GM19463 (cell line): ENCODE results near the gene TBC1D21.

Experiments used
- ATAC-seq: cut with Tn5 transposase; IDR thresholded peaks from one replicate; pipeline ENCODE4 v1.9.1; 2021; ENCODE audit warnings: mild to moderate bottlenecking, moderate library complexity; ENCODE audit not compliant: unreplicated experiment

The TBC1D21 gene

DNA sequence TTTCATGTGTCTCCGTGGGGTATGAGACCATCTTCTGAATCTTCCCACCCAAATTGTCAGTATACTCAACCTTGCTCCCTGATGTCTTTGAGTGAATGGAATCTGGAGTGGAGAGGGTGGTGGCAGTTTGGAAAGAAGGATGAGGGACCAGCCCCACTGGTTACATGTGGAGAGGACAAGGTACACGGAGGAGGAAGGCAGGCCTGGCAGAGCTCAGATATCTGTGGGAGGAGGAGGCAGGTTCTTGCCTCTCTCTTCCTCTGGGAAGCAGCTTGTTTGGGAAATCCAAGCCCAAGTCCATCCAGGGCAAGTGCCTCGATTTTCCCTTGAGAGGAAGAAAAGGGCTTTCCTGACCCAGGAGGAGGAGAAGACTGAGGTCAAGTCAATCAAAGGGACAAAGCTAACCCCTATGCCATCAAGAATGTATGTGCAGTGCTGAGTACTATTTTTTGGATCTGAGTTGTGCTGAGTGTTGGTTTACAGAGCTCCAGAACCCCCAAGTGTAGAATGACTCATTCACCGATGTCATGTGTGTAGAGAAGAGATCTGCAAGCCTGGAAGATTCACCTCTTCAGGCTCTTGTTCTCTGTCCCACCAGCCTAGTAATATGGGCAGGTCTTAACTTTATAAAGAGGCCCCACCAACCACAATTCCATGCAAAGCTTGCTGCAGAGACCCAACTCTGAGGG is 33.1 kb downstream of the TBC1D21 start:
- ATAC-seq: no peak

DNA sequence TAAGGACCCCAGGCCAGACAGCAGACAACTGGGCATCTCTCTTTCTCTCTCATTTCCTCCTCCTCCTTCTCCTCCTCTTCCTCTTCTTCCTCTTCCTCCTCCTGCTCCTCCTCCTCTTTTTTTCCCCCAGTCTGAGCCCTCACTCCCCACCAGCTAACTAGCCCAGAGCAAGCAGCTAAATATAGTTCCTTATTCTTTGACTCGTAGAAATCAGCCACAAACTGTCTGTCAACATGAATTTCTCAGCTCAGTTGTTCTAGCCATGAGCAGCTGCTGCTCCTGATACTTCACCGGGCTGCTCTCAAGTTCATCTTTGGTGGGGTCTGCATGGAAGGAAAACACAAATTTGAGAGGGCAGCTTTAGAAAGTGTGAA is 33.7 kb downstream of the TBC1D21 start:
- ATAC-seq: no peak

DNA sequence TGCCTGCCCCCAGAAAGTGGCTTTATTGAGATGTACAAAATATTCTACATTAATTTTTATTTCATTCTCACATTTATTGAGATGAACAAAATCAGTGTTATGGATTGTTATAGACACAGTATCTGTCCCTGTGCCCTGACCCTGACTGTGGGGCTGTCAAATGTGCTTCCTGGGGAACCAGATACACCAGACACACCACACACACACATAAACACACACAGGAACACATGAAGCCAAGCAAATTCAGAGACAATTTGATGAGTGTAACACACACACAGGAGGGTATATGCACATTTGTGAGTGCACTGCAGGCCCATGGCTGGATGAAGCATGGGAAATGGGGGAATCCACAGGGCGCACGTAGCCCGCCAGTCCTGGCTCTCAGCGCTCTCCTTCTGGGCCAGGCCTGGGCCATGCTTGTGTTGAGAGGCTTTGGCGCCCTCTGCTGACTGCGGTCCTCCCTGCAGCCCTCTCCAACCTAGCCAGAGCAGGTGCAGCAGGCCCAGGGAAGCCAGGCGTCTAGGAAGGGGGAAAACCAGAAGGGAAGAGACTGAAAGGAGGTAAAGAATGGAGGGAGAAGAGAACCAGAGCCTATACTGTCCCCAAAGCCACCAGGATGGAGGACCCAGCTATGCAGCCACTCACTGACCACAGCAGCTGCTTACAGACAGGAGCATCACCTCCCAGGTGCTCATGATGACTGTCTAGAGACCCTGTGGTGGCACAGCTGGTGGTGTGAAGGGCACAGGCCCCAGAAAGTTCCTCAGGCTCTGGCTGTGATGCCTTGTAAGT is 34.9 kb downstream of the TBC1D21 start:
- ATAC-seq: no peak

- ATAC-seq: no peak
Observed at GRCh38 chr15:73908822-73909122, 35.4 kb downstream of the TBC1D21 start.

GRCh38 chr15:73909651-73910050 is 36.3 kb downstream of the TBC1D21 start:
- ATAC-seq: no peak

DNA sequence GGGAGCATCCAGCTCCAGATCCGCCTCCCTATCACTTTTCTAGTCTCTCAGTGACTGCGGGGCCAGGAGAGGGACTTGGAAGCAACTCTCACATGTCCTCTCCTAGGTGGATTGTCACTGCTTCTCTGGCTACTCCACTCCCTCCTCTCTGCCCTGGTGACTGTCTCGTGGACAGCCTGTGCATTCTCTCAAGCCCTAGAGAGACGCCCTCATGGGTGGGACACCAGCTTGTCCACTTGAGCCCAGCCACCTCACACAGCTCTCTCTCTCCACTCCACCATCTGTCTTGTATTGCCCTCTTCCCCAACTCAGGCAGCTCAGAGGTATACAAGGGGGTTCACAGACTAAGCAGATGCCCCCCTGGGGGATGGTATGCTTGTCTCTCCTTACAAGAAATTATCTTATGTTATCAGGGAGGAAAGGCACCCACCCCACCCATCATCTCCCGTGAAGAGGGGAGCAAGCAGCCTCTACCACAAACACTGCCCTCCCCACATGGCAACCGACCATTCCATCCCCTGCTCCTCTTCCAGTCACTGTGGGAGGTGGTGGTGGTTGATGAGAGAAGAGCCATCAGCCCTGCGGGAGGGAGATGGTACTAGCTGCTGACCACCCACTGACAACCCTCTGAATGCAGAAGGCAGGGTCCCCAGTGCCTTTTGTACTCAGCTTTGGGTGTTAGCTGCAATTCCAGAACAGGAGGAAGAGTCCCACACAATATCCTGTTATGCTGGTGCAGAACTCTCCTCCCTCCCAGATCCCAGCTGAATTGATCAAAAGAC is 37.3 kb downstream of the TBC1D21 start:
- ATAC-seq: no peak

- no peak for ATAC-seq
Observed at GRCh38 chr15:73912030-73912596, 38.7 kb downstream of the TBC1D21 start.

DNA sequence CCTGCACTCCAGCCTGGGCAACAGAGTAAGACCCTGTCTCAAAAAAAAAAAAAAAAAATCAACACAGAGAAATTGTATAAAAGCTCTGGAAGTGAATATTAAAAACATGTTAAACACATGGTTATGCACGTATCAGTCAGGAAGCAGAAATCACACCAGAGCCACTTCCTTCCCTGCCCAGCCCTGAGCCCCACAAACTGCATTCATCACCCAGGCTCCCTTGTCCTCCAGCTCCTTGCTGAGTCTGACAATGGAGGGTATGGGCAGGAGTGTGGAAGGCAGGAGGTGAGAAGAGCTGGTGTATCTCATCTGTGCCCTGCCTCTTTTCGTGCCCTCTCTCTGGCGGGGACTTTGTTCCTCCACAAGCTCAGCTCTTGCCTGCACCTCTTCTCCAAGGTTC is 40.8 kb downstream of the TBC1D21 start:
- ATAC-seq: no peak

DNA sequence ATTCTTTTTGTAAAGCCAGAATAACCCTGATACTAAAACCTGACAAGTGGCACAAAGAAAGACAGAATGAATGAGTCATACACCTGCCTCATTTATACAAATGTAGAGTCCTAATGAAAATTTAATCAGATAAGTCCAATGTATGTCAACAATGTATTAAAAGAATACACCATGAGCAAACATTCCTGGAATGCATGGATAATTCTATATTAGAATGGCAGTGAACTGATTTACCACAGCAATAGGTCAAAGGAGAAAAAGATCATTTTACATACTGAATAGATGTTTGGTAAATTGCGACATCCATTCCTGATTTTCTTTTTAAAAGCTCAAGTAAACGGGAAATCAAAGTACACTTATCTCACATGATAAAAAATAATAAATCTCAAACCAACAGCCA is 41.7 kb downstream of the TBC1D21 start:
- no peak for ATAC-seq

DNA sequence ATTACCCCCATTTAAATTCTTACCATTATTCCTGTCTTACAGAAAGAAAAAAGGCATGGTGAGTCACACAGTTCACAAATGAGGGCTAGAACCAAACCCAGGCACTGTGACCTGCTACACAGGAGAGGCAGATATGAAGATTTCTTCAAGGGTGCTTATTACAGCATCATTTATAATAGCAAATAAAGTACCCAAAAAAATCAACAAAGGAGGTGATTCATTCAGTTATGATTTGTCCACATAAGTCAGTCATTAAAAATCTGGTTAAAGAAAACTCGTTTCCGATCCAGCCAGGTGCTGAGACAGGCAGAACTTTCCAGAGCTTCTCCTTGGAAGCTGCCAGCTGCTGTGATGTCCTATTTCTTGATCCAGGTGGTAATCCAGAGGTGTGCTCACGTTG is 45.4 kb downstream of the TBC1D21 start:
- no peak for ATAC-seq

GRCh38 chr15:73919706-73920105 is 46.3 kb downstream of the TBC1D21 start:
- no peak for ATAC-seq

GRCh38 chr15:73921254-73921925 is 48.0 kb downstream of the TBC1D21 start:
- ATAC-seq: no peak

DNA sequence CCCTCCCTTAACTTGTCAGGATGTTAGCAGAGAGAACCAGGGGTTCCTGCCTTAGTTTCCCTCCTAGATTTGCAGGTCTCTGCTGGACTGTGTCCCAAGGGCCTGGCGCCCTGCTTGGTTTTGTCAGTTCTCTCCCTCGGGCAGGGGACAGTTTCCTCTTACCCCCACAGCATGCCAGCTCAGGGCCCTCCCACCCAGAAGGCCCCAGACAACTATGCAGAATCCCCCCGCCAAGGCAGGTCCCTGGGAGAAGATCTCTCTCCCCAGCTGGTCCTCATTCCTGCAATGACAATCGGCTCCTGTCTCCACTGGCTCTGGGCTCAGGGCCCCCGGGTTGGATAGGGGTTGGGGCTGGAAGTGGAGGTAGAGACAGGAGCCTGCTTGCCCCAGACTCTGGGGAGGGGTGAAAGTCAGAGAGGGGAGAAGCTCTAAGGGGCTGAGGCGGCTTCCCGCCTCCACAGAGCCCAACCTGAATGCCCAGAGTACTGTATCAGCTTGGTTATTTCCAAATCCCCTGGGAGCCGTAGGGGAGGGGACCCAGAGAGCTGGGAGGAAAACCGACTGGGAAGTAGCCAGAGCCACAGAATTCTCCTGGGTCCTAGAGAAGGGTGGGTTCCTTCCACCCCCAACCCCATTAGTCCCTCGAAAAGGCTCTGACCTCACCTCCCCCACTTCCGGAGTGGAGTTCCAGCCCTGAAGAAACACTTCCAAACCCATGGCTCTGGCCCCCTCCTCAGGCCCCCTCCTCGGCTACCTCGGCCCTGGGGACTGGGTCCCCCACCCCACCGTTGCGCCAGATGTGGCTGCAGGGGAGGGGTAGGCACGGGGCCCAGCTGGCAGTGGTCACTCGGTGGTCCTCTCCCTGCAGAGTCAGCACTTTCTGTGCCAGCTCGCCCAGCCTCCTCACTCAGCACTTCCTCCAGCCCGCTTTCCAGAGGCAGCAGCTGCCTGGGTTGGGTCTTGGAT is 49.1 kb downstream of the TBC1D21 start:
- ATAC-seq: no peak

GRCh38 chr15:73923156-73923487 is 49.8 kb downstream of the TBC1D21 start:
- ATAC-seq: no peak

GRCh38 chr15:73923488-73924164 is 50.3 kb downstream of the TBC1D21 start:
- ATAC-seq: no peak

GRCh38 chr15:73924171-73924921 is 51.0 kb downstream of the TBC1D21 start:
- ATAC-seq: no peak

DNA sequence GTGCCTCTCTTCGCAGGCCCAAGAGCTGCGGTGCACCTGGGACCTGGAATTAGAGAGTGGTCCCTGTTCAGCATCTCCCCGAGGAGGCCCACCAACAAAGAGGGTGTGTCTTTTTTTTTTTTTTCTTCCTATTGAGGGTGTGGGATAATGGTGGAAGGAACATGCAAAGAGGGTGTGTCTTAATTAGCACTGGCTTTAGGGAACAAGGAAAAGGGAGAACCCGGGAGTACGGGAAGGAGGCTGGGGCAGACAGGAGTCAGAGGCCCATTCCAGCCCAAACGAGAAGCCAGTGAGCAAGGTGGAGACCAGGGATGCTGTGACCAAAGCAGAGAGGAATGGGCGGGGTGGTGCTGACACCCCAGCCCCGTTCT is 52.5 kb downstream of the TBC1D21 start:
- ATAC-seq: no peak

- no peak for ATAC-seq
Observed at GRCh38 chr15:73926219-73927002, 53.0 kb downstream of the TBC1D21 start, which contains the start of gene LOXL1. Gene LOXL1 (plus strand): TSS chr15:73926462. CDS start chr15:73926784, 322 bp downstream.
